Epidermal melanocyte (primary cell): ENCODE data around the gene CPLANE2.

Source experiments
- DNase-seq: peaks from one replicate; pipeline ENCODE4 v3.0.0; 2011; ENCODE audit warnings: low spot score; ENCODE audit not compliant: insufficient read length

The CPLANE2 gene

GRCh38 chr1:16191916-16192546 is 45.0 kb downstream of the CPLANE2 start:
- no peak for DNase-seq

GRCh38 chr1:16191309-16191708 is 45.7 kb downstream of the CPLANE2 start:
- DNase-seq, result no peak

DNA sequence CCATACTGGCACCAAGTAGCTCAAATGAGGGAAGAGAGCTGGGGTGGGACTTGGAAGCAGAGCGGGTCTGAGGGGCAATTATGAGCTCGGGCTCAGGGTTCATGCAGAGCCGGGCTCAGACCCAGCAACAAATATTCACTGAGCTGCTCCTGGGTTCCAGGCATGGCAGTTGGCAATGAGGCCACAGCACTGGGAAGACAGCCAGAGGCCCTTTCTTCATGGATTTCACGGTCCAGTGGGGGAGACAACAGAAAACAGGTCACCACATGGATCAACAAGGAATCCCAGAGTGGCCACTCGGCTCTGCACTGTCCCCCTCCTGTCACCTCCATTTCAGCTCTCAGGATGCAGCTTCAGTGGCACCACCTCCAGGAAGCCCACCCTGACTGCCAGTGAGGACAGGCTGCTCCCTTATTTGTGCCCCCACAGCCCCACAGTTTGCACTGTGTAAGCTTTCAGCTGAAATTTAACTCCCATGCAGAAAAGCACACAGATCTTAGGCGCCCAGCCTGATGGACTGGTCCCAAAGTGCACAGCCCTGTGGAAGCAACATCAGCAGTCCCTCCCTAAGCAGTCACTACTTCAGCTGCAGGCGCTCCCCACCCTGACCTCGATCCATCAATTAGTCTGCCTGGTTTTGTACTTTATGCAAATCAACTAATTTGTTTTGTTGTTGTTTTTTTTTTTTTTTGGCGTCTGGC is 46.9 kb downstream of the CPLANE2 start:
- no peak for DNase-seq

DNA sequence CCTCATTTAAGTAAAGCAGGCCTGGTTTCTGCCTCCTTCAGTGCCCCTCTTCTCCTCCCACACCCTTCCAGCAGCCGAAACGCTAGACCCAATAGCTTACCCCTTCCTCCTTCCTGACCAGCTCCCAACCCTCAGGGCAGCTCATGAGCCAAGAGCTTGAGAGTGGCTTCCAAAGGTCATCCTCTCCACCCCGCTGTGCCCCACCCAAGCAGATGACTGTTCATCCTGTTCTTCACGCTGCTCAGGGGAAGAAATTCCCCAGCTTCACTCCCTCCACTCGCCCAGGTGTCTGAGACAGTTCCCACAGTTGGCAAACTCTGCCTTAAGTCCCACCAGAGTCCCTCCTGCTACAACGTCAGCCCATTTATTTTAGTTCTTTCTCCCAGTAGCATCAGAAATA is 48.0 kb downstream of the CPLANE2 start:
- DNase-seq, result no peak

DNA sequence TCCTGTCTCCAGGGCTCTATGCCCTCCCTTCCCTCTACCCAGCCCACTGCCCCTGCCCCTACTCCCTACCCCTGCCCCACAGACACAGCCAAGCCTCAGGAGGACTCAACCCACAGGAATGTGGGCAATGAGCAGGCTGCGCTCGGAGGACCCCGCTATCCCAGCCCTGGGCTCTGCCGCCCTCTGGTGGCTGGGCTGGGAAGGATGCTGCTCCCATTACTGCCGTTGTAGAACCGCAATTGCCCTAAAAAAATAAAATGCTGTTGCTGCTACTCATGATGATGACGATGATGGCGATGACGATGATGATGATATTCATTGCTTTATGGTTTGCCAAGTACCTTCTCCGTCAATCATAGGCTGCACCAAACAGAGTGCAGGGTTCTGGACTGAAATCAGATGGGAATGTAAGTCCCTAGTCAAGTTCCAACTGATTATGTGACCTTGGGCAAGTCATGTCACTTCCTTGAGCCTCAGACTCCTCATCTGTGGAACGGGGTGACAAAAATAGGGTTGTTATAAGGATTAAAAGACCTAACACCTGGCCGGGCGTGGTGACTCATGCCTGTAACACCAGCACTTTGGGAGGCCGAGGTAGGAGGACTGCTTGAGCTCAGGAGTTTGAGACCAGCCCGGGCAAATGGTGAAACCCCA is 49.1 kb downstream of the CPLANE2 start:
- DNase-seq, result peak; percentile 64

- DNase-seq, result no peak
These were observed 50.2 kb downstream of the CPLANE2 start for GRCh38 chr1:16186655-16187235.

DNA sequence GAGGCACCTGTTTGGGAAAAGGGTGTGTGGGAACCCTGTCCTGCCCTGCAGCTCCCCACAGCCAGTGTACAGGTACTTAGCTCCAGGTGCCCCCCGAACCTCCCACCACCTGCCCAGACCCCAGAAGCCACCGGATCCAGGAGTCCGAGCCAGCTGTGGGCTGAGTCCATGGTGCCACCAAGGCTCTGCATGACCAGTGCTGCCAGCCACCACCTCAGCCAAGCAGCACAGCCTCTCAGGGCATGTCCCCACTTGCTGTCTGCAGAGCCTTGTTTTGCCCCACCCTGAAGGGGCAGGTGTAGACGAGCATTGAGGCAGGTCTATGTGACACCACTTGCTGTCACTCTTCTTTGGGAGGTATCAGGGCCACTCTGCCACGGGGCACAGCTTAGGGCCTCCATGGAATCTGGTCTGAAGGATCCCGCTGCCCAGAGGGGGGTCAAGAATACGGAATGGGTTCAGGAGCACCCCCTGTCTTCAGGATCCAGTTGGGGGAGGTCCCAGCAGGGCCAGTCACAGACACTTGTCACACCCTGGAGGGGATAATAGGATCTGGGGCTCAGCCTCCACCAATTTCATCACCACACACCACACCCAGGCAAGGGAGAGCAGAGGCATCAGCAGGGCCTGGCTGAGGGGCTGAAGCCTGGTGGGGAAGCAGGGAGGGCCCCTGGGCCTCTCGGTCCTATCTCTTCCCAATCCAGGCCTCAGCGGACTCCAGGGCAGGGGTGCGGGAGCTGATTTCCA is 52.3 kb downstream of the CPLANE2 start:
- DNase-seq, result no peak

DNA sequence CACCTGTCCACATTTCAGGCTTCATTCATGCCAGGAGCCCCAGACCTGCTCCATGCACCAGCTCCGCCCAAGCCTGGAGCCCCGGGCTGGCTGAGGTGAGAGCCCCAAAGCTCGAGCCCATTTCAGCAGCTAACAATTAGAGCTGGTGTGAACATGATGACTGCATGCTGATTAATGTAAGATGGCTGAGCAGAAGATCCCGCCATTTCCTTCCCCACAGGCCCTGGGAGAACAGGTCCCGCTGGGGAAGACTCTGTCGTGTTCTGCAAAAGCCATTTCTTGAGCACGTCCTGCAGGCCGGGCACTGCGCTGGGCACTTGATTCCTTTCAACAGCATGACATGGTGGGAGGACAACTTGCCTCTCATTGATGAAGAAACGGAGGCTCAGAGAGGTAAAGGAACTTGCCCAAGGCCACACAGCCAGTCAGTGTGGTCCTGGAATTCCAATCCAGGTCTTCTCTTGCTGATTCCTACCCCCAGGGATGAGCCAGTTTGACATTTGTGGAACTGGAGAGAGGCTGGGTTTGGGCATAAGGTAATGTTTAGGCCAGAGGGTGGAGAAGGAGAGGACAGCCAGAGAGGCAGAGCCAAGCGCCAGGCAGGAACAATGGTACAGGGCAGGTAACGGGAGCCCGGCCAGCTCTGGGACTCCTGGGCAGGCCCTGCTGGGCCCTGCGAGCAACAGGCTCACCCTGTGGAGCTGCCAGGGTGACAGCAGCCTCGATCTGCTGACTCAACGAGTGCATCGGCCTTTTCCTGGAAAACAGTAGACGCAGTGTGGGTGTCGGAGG is 53.0 kb downstream of the CPLANE2 start:
- no peak for DNase-seq

DNA sequence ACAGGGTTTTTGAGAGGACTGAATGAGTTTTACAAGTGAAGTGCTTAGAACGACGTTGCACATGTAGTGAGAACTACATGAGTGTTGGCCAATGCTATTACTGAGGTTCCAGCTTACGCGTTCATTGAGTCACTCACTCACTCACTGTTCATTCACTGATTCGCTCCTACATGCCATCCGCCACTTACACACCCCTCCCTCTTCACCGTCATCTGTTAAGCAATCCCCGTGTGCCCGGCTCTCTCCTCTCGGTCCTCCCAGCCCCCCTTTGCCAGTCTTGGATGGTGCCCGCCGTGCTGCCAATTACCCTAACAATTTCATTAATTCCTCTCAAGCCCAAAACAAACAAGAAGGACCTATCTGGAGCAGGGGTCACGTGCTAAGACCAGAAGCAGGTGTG is 53.8 kb downstream of the CPLANE2 start:
- DNase-seq, result no peak

DNA sequence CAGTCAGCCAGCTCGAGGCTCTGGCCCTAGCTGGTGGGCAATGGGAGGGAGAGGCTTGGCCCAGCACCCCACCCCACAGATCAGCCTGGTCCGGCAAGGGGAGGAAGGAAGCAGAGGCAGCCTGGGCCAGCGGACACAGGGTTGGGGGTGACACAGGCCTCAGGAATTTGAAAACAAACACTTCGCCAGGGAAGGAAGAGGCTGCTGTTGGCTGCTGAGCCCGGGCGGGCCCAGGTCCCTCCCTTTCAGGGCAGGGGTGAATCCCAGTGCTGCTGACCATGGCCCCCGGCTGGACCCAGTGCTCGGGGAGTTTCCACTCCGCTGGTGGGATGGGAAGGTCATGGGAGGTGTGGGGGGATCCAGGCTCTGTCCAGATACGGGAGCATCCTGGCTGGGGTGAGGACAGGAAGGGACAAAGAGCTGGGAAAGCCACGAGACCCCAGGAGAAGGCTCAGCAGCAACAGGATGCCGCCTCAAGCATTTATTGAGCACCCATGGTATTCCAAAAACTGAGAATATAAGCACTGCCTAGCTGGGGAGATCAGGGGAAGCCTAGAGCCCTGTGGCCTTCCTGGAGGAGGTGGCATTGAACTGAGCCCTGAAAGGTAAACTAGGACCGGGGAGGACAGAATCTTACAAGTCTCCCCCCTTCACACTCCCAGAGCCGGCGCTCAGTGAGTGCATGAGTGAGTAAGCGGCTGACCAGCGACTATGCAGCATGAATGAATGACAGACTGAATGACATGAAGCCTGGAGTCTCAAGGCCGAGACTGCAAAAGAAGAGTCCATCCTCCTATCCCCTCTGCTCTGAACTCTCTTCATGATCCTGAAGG is 54.9 kb downstream of the CPLANE2 start:
- peak; percentile 53 for DNase-seq
